GM19025 (cell line): ENCODE data around the gene DHRS3.
"Not testable (repeated sequence)": the region's sequence is repeated elsewhere in the genome, so short reads cannot be mapped to it uniquely, and the experiment has no call there.

Source experiments
- ATAC-seq: cut with Tn5 transposase; IDR thresholded peaks from one replicate; pipeline ENCODE4 v1.9.1; 2021; ENCODE audit warnings: mild to moderate bottlenecking, low read depth, moderate library complexity; ENCODE audit not compliant: unreplicated experiment

DHRS3 gene

DNA sequence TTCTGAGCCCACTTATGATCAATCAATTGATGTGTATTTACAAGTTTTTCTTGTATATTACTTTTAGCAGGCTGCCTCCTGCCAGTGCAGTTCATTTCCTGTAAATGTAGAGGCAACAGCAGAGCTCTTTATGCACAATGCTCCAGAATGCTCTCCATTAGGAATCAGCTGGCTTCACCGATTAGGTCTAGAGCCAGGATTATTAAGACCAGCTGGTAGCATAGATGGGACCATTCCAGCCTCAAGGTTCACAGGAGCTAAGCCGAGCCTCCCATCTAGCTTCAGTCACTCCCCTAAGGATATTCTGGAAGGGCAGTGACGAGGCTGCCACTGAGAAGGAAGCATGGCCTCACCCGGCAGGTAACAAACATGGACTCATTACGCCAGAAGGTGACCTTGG, 36.8 kb downstream of the DHRS3 start:
- ATAC-seq, result no peak

DNA sequence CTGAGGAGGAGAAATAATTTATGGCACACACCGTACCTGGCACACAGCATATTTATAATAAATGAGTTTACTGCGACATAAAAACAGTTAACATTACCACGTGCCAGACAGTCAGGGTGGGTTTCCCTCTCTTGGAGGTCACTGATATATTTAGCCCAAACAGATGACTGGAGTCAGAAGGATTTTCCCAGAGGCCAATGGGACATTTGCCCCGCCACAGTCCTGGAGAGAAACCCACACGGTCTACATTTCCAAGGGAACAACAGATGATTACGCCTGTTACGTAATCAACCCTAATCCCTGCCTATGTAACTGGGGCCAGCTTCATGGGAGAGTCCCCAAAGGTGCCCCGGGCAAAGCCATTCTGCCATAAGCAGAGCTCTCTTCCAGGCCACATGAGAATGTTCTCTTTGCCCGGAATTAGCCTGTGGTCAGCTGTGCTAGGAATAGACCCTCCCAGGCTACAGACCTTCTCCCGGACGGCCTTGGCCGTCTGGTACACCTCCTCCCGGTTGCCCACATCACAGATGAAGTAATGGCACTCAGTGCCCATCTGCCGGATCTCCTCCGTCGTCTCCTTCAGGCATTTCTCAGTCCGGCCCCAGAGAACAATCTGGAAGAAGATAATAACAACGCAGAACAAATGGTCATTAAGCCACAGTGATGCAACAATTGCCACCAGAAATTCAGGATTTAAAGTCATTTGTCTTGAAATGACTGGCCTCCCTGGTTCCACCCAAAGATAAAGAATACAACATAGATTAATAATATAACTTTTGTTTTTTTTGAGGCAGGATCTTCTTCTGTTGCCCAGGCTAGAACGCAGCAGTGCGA, 37.7 kb downstream of the DHRS3 start:
- no peak for ATAC-seq

DNA sequence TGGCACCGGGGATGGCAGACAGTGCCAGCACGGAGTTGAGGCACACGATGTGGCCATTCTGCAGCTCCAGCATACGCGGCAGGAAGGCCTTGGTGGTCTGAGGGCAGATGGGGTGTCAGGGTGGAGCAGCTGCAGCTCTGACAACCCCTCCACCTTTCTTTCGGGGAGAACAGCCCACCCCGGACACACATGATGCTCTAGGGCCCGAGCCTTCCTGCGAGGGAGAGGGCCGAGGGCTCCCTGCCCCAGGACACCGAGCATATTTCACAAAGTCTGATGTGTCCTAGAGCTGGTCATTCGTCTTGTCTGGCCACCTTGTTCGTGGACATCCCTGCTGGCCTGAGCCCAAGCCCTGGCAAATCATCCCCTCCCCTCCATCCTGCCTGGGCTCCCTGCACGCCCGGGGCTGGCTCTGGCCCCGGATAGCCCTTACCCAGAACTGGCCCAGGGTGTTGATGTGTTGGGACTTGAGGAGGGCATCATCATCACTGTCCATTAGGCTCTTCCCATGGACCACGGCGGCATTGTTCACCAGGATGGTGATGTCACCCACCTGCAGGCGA, 39.1 kb downstream of the DHRS3 start:
- ATAC-seq, result no peak

DNA sequence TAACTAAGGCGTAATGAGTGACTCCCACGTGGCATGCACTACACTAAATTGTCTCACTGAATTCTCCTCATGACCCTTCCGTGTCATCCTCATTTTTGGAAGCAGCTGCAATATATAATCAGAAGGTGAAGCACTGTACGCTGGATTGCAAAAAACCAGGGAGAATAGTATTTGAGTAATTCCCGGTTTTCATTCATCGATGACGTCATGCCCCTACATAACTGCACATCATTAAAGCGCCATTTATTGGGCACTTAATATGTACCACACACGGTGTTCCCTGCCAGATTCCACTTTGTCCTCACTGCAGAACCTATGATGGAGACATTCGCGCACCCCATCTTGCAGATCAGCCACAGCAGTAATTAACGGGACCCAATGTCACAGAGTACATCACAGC, 41.0 kb downstream of the DHRS3 start:
- no peak for ATAC-seq

- no peak for ATAC-seq
These were observed 43.3 kb downstream of the DHRS3 start for GRCh38 chr1:12574757-12575139.

GRCh38 chr1:12573015-12573825, 44.8 kb downstream of the DHRS3 start:
- ATAC-seq, result no peak

DNA sequence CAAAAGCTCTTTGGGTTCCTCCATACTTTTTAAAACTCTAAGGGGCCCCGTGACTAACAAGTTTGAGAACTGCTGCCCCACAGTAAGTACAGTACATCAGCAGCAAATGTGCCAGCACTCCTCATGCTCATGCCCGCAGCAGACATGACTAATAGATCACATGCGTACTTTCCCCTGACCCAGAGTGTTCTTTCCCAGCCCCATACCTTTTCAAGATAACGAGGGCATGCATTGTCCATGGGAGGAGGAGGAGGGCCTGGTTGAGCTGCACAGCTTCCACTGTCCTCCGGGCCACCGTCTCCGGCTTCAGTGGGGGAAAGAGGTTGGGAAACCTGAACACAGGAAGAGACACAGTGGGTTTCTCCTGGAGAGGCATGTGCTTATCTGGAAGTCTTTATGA, 45.5 kb downstream of the DHRS3 start:
- ATAC-seq, result no peak

GRCh38 chr1:12570291-12570690, 47.7 kb downstream of the DHRS3 start:
- ATAC-seq, result no peak

DNA sequence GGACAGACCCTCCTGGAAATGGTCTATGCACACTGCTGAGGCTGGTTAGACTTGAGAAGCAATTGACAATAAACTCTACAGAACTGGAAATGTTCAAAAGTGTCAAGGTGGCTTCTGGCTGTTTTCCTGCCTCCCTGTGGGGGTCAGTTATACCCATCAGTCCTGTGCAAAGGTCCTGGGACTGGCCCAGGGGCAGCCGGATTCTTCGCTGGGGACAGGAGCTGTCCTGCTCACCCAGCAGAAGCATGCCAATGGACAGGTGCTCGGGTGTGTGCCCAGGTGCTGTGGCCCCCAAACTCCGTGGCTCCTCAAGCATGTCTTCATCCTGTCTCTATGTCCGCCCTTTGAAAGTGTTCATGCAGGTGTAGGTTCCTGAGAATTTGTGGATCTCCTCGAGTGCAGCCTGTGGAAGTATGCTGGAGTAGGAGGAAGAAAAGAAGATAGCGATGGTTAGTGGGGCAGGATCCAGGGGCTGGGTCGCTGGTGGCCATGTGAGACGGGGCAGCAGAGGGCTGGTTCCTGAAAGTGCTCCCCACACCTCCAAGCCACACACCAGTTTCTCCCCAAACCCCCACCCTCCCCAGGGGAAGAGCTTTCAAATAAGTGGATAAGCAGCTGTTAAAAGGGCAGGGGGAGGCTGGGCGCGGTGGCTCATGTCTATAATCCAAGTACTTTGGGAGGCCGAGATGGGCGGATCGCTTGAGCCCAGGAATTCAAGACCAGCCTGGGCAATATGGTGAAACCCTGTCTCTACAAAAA, 49.8 kb downstream of the DHRS3 start:
- ATAC-seq, result no peak

- no peak for ATAC-seq
These were observed 50.7 kb downstream of the DHRS3 start for GRCh38 chr1:12567288-12567819.

DNA sequence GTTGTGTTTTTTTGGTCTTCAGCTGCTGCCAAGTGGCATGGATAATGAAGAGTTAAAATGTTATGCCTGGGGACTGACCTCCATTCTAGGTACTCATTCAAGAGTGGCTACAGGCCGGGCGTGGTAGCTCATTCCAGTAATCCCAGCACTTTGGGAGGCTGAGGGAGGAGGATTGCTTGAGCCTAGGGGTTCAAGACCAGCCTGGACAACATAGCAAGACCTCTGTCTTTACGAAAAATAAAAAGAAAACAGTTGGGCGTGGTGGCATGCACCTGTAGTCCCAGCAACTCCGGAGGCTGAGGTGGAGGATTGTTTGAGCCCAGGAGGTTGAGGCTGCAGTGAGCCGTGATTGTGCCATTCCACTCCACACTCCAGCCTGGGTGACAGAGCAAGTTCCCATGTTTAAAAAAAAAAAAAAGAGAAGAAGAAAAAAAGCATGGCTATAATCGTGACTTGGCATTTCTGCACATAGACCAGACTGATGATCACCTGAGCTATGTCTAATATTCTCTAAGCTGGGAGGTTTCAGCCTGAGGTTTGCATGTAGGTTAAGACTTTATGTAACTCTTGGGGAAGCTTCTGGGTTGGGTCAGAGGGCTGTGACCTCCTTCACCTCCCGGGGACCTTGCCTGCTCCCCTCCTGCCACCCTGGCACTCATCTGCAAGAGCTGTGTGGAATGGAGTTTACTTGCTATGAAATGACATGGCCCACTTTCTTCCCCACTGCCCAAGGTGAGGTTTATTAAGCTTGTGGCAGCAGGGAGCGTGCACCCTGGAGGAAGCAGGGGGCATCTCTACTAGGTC, 51.3 kb downstream of the DHRS3 start:
- no peak for ATAC-seq

GRCh38 chr1:12565966-12566352, 52.1 kb downstream of the DHRS3 start:
- ATAC-seq, result no peak

- no peak for ATAC-seq
These were observed 52.7 kb downstream of the DHRS3 start for GRCh38 chr1:12565094-12565965.

- not testable (repeated sequence) for ATAC-seq
These were observed 53.8 kb downstream of the DHRS3 start for GRCh38 chr1:12564251-12564650.

GRCh38 chr1:12562955-12563576, 54.9 kb downstream of the DHRS3 start:
- ATAC-seq, result no peak

DNA sequence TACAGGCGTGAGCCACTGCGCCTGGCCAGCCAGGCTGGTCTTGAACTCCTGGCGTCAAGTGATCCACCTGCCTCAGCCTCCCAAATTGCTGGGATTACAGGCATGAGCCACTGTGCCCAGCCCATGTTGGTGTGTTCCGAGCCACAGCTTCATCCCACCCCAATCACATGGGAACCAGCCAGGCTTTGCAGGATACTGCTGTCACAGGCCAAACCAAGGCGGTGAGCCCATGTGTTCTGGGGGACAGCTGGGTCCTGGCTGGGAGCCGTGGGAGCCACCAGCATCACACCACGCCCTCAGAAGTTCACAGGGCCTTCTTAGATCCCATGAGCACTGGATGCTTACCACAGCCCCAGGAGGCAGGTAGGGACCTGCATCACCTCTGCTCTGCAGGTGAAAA, 56.9 kb downstream of the DHRS3 start:
- ATAC-seq, result no peak

DNA sequence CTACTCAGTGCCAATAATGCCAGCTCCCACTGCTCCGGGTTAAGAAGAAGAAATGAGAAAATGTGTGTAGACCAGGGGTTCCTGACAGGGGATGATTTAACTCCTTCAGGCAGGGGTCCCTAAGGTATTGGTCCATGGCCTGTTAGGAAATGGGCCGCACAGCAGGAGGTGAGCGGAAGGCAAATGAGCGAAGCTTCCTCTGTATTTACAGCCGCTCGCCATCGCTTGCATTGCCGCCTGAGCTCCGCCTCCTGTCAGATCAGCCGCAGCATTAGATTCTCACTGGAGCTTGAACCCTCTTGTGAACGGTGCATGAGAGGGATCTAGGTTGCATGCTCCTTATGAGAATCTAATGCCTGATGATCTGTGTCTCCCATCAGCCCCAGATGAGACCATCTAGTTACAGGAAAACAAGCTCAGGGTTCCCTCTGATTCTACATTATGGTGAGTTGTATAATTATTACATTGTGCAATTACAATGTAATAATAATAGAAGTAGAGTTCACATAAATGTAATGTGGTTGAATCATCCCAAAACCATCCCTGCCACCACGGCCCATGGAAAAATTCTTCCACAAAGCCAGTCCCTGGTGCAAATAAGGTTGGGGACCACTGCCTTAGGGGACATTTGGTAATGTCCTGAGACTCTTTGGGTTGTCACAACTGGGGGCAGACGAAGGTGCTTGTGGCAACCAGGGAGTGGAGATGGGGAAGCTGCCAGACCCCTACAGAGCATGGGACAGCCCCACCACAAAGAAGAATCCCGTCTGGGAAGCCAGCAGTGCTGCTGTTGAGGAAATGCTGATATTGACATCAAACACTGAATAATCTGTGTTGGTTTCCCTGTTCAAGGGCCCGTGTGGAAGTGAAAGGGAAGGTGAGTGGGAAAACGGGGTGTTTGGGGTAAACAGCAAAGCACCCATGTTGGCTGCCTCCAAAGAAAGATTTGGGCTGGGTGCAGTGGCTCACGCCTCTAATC, 60.8 kb downstream of the DHRS3 start:
- ATAC-seq, result no peak
